Effector memory CD8-positive, alpha-beta T cell (primary cell): Measurements from ENCODE around the gene PGA3.
"Not testable (repeated sequence)": the region's sequence is repeated elsewhere in the genome, so short reads cannot be mapped to it uniquely, and the experiment has no call there.

Experiments used
- ATAC-seq: fragments of 150-1000 bp; cut with Tn5 transposase; replicated peaks from 2 replicates; pipeline ENCODE4 v1.10.0; 2021; ENCODE audit warnings: mild to moderate bottlenecking, moderate library complexity
- DNase-seq, 3 experiments: peaks; one replicate each; pipeline ENCODE4 v3.0.0; 2021
- H3K27ac Mint-ChIP-seq, 2 donors: one replicate each; pipeline ENCODE4 v1.8.0; 2022; ENCODE audit warnings: mild to moderate bottlenecking in 2 of 2, mixed read lengths in 2 of 2, moderate library complexity in 2 of 2
- H3K27me3 Mint-ChIP-seq, 2 donors: one replicate each; pipeline ENCODE4 v1.8.0; 2022; ENCODE audit warnings: mixed read lengths in 2 of 2
- H3K36me3 Mint-ChIP-seq: one replicate; pipeline ENCODE4 v1.8.0; 2022; ENCODE audit warnings: mild to moderate bottlenecking, moderate library complexity, mixed read lengths; ENCODE audit not compliant: insufficient read depth
- H3K4me1 Mint-ChIP-seq, 2 donors: one replicate each; pipeline ENCODE4 v1.8.0; 2022; ENCODE audit warnings: low read depth in 2 of 2, mixed read lengths in 2 of 2
- H3K4me3 Mint-ChIP-seq, 2 donors: one replicate each; pipeline ENCODE4 v1.8.0; 2022; ENCODE audit warnings: mild to moderate bottlenecking in 2 of 2, mixed read lengths in 2 of 2, moderate library complexity in 2 of 2
- H3K9me3 Mint-ChIP-seq, 2 donors: one replicate each; pipeline ENCODE4 v1.8.0; 2022; ENCODE audit warnings: mixed read lengths in 2 of 2
- total RNA-seq, 9 experiments: gene quantifications; one replicate each; lab custom pipeline; 2026; lab: John Stamatoyannopoulos, UW

Gene PGA3
- total RNA-seq = 0 reads per million in 9 experiments

DNA sequence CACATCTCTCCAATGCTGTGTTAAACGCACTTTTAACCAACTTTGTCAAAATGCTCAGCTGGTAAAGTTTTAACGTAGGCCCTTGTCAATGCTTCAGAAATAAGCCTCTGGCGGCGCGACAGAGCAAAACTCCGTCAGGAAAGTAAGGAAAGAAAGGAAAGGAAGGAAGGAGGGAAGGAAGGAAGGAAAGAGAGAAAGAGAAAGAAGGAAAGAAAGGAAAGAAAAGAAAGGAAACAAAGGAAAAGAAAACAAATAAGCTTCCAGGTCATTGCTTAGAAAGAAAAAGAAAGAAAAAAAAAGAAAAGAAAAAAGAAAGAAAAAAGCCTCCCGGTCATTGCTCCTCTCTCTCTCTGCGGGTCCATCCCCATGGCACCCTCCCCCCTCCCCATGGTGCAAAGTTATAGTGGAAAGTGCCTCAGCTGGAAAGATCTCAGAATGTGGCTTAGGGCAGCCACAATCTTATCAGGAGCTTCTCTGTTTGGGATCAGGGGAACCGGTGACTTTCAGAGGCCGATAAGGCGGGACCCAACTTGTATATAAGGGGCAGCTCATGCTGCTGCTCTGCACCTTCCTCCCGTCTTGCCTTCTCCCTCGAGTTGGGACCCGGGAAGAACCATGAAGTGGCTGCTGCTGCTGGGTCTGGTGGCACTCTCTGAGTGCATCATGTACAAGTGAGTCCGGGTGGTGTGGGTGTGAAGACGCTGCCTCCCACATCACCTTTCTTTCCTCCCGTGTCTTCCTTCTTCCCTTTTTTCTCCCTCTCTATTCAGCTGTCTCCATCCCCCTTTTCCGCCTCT lies at the start of gene PGA3:
PGA3 (plus strand) TSS at position 566 of the 797 bp plus-strand sequence; CDS start at position 616, 50 bp downstream.
- H3K9me3 Mint-ChIP-seq, H3K36me3 Mint-ChIP-seq, ATAC-seq, H3K4me1 Mint-ChIP-seq, H3K27ac Mint-ChIP-seq, DNase-seq: not testable (repeated sequence)
- Mint-ChIP-seq H3K27me3 (peaks cover 35 to 59% of the 10 kb centered on the region in 2 donors), H3K4me3 (peak within 1 kb of the TSS in 1 of 2 donors; percentile 5)

DNA sequence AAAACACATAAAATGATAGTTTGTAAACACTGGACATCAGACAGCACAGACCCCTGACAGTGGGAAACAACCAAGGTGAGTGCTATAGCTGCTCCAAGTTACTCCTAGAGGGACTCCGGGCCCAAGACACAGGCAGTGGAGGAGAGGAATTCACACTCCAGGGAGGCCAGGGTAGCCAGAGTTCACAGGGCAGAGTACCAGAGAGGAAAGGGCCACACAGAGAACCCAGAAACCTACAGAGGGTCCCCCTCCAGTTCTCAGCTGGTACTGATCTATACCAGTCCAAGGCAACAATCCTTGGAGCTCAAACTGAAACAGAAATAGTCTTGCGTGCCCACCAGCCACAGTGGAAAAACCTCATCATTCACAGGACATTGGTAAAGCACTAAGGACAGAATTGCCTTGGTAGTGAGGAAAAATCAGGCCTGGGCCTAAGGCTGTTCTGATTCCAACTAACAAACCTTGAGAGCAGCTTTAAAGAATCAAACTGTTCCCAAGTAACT lies 49.7 kb upstream of the PGA3 start:
- H3K4me1 Mint-ChIP-seq = peaks cover 7 to 13% of the 10 kb centered on the region in 2 donors
- no peak overlapping the region for H3K27ac Mint-ChIP-seq
- H3K4me3 Mint-ChIP-seq = no peak overlapping the region
- DNase-seq = no peak
- no peak for ATAC-seq
- peaks cover 6 to 14% of the 10 kb centered on the region in 2 donors for H3K9me3 Mint-ChIP-seq
- no peaks in the 10 kb centered on the region for H3K27me3 Mint-ChIP-seq
- no peaks in the 10 kb centered on the region for H3K36me3 Mint-ChIP-seq

DNA sequence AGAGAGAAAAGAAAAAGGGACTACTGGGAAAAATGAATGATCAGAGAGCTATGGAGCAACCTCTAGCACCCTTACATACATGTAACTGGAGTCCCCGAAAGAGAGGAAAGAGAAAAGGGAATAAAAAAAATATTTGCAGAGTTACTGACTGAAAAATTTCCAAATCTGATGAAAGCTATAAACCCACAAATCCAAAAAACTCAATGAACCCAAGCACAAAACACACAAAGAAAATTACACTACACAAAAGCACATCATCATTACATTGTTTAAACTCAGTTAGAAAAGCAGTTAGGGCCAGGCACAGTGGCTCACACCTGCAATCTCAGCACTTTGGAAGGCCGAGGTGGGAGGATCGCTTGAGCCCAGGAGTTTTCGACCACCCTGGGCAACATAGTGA lies 48.8 kb upstream of the PGA3 start:
- no peak overlapping the region for H3K4me3 Mint-ChIP-seq
- ATAC-seq (no peak), DNase-seq (no peak)
- no peak overlapping the region for H3K27ac Mint-ChIP-seq
- peaks cover 6 to 14% of the 10 kb centered on the region in 2 donors for H3K9me3 Mint-ChIP-seq
- H3K4me1 Mint-ChIP-seq = peaks cover 9 to 16% of the 10 kb centered on the region in 2 donors
- H3K27me3 Mint-ChIP-seq = no peaks in the 10 kb centered on the region
- H3K36me3 Mint-ChIP-seq = no peaks in the 10 kb centered on the region

DNA sequence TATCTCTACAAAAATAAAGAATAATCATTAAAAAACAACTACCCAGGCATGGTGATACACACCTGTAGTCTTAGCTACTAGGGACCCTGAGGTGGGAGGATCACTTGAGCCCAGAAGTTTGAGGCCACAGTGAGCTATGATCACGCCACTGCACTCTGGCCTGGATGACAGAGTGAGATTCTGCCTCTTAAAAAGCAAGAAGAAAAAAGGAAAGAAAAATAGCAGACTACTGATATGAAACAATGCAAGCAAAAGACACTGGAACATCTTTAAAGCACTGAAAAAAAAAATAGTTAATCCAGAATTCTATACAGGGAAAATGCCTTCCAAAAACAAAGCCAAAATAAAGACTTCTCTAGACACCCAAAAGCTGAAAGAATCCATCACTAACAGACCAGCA lies 48.0 kb upstream of the PGA3 start:
- no peak overlapping the region for H3K27ac Mint-ChIP-seq
- no peaks in the 10 kb centered on the region for H3K27me3 Mint-ChIP-seq
- peaks cover 5% of the 10 kb centered on the region for H3K36me3 Mint-ChIP-seq
- ATAC-seq (no peak), DNase-seq (no peak)
- H3K4me3 Mint-ChIP-seq = no peak overlapping the region
- peaks cover 7 to 17% of the 10 kb centered on the region in 2 donors for H3K4me1 Mint-ChIP-seq
- peaks cover 6 to 14% of the 10 kb centered on the region in 2 donors for H3K9me3 Mint-ChIP-seq

DNA sequence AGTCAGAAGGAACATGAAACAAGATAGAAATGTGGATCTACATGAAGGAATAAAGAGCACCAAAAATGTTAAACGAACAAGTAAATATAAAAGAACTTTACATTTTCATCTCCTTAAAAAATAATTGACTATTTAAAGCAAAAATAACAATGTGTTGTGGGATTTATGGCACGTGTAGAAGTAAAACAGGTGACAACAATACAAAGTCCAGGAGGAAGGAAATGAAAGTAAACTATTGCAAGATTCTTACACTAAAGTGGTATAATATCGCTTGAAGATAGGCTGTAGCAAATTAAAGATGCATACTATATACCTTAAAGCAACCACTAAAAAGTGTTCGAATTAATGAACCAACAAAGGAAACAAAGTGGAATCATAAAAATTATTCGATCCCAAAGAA lies 47.6 kb upstream of the PGA3 start:
- peaks cover 11 to 18% of the 10 kb centered on the region in 2 donors for H3K4me1 Mint-ChIP-seq
- H3K9me3 Mint-ChIP-seq = peaks cover 6 to 14% of the 10 kb centered on the region in 2 donors
- H3K36me3 Mint-ChIP-seq = peaks cover 9% of the 10 kb centered on the region
- H3K27ac Mint-ChIP-seq = no peak overlapping the region
- no peak overlapping the region for H3K4me3 Mint-ChIP-seq
- no peak for ATAC-seq
- H3K27me3 Mint-ChIP-seq = no peaks in the 10 kb centered on the region
- no peak for DNase-seq

DNA sequence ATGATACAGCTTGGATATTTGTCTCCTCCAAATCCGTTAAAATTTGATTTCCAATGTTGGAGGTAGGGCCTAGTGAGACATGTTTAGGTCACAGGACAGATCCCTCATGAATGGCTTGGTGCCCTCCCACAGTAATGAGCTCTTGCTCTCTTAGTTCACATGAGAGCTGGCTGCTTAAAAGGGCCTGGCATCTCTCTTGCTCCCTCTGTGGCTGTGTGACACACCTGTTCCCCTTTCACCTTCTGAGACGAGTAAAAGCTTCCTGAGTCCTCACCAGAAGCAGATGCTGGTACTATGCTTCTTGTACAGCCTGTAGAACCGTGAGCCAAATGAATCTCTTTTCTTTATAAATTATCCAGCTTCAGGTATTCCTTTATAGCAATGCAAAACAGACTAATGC lies 45.6 kb upstream of the PGA3 start:
- peaks cover 6 to 14% of the 10 kb centered on the region in 2 donors for H3K9me3 Mint-ChIP-seq
- H3K4me1 Mint-ChIP-seq = peaks cover 18 to 26% of the 10 kb centered on the region in 2 donors
- no peak overlapping the region for H3K4me3 Mint-ChIP-seq
- no peaks in the 10 kb centered on the region for H3K27me3 Mint-ChIP-seq
- peak overlapping the region in 1 of 2 donors; percentile 8 for H3K27ac Mint-ChIP-seq
- ATAC-seq (no peak), DNase-seq (no peak)
- peaks cover 20% of the 10 kb centered on the region for H3K36me3 Mint-ChIP-seq

DNA sequence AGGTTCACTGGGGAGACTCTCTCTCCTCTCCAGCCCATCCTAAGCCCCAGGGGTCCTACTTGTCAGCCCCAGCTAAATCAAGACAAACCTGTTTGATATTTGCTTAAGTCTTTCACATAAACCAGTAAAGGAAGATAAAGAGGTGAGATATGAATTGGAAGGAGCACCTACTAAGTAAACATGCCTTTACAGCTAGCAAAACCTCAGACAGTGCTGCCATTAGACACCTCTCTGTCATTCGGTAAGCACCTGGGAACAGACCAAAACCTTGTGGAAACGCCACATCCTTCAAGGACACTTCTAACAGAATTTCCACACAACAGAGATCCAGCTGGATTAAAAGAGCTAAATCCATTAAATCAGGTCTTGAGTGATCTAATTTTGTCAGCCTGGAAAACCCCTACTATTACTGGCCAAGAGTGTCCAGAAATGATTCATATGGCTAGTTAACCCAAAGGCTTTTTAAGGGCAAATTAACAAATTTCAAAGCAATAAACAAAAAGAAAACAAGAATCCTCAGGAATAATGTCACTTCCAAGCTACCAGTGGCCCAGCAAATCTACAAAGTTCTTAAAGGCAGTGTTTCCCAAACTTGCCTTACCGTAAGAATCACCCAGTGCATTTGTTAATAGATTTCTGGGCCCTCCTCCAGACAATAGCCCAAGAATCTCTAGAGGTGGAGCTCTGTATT lies 44.5 kb upstream of the PGA3 start:
- H3K36me3 Mint-ChIP-seq = peaks cover 20% of the 10 kb centered on the region
- H3K4me1 Mint-ChIP-seq = peaks cover 18 to 26% of the 10 kb centered on the region in 2 donors
- DNase-seq (no peak), ATAC-seq (no peak)
- H3K9me3 Mint-ChIP-seq = peaks cover 6 to 14% of the 10 kb centered on the region in 2 donors
- H3K4me3 Mint-ChIP-seq = no peak overlapping the region
- no peak overlapping the region for H3K27ac Mint-ChIP-seq
- no peaks in the 10 kb centered on the region for H3K27me3 Mint-ChIP-seq

DNA sequence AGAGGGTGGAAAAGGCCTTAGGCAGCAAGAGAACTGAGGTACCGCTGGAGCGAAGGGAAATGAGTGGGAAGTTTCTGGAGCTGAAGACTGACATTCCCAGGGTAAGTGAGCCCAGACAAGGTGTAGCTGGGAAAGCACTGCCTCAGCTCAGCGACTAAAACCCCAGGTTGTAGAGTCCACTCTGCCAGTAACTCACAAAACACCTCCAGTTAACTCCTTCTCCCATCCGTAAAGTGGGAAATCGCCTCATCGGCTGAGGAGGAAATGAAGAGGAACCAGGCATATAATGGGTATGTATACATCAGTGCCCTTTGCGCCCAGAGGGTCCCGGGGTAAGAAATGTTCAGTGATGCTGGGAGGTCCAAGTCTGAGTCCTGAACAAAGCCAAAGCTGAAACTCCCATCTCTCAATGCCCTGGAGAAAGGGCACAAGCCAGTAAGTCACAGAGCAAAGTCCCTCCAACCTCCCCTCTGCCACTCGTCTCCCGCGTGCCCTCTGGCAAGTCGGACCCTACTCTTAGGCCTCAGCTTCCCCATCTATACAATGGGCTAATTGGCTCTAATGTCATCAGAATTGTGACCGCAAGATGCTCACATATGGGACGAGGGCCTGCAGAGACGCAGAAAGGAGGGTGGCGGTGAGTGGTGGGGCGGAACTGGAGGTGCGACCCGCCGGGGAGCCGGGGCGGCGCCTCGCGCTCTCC lies 42.7 kb upstream of the PGA3 start:
- H3K27ac Mint-ChIP-seq = peak overlapping the region; percentile 93 to 94

DNA sequence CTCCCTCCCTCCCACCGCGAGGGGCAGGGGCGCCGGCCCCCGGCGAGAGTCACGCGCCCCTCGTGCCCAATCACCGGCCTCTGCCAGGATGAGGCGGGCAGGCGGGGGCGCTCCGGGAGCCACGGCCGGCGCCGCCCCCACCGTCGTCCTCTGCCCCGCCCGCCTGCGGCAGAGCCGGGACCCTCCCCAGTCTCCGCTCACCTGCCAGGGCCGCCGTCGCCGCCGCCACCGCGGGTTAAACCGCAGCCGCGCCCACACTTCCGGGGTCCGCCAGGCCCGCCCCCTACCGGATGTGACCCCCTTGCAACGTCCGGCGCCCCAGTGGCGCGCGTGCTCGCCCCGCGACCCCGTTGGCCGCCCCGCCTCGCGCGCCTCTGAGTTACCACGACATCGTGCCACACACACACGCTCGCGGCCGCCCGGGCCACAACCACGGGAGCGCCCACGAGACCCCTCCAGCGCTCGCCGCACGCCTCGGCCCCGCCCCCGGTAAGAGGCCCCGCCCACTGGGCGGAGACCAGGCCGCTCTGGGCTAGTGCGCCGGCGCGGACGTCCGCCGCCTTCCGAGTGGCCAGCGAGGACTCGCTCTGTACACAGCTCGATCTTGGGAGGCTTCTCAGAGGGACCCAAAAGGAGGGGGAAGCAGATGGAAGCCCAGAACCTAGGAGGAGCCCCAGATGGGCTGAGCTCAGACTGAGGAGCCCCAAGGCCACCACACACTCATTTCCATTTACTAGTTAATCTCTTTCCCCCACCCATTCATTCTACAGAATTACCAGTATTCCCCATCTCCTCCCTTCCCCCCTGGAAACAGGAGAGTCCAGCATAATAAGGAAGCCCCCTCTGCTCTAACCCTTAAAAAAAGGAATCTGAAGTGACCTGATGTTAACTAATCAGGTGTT lies 41.9 kb upstream of the PGA3 start, which contains the start of gene VPS37C:
VPS37C (minus strand) TSS at position 237 of the 902 bp plus-strand sequence. CDS start 22,597 bp downstream, outside the sequence.
- ATAC-seq = peak; percentile 77
- peaks cover 20% of the 10 kb centered on the region for H3K36me3 Mint-ChIP-seq
- peak; percentile 94 to 96 (median 95) for DNase-seq
- H3K27ac Mint-ChIP-seq = peak within 1 kb of the TSS; percentile 93 to 94
- H3K27me3 Mint-ChIP-seq = no peaks in the 10 kb centered on the region
- H3K4me3 Mint-ChIP-seq = peak within 1 kb of the TSS; percentile 86 to 89
- H3K9me3 Mint-ChIP-seq = no peaks in the 10 kb centered on the region
- H3K4me1 Mint-ChIP-seq = peaks cover 23 to 26% of the 10 kb centered on the region in 2 donors

More for the DNA sequence above, 42.7 kb upstream of the PGA3 start:
- Mint-ChIP-seq H3K36me3 (peaks cover 20% of the 10 kb centered on the region), H3K27me3 (no peaks in the 10 kb centered on the region), H3K4me3 (peak overlapping the region; percentile 86 to 89), H3K9me3 (no peaks in the 10 kb centered on the region), H3K4me1 (peaks cover 23 to 26% of the 10 kb centered on the region in 2 donors)
- no peak for ATAC-seq
- no peak for DNase-seq

DNA sequence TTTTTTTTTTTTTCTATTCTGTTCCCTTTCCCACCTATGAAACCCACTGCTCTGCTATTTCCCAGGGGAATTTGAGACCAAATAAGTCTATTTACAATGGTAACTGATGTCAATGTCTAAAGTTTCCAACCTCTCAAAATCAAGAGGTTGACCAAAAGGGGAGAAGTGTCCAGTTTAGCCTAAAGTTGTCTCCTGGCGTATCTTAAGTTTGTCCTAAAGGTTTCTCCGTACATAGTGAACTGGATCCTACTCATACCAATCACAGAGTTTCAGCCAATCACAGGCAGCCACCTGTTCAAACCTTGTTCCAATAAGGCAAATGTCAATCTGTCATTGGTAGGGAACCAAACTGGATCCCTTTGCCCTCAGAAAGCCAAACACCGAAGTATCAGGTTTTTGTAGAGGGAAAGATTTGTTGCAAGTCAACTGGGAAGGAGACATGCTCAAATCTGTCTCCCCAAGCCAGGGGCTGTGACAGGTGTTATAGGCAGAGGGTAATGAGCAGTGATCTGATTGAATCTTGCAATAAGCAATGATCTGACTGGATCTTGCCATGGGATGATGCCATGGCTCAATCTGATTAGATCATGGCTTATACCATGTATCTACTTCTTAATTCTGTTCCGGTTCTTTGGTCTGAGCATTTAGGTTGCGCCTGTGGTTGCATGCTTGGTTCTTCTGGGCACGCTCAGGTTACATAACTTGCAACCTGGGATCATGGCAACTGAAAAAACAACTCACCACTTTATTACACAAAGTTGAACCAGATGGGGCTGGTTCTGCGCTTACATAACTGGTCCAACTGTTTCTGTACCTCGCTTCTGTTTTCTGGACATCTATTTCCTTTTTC lies 41.0 kb upstream of the PGA3 start:
- Mint-ChIP-seq H3K27ac (peak overlapping the region; percentile 93 to 94), H3K27me3 (no peaks in the 10 kb centered on the region), H3K9me3 (no peaks in the 10 kb centered on the region), H3K36me3 (peaks cover 20% of the 10 kb centered on the region), H3K4me1 (peaks cover 23 to 26% of the 10 kb centered on the region in 2 donors), H3K4me3 (peak overlapping the region; percentile 86 to 89)
- DNase-seq = no peak
- no peak for ATAC-seq

DNA sequence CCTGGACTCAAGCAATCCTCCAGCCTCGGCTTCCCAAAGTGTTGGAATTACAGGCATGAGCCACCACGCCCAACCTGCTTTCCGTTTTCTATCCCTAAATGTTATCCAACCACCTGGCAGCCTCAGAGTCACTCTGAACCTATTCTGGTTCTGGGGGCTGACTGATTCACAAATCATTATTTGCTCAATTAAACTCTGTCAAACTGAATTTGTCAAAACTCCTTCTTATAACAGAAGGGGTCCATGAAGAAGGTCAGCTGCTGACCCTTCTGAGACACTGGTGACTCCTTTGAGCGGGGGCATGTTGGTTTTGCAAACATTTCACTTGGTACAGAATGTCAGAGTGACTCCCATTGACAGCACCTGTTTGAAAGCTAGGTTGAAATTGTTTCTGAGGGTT lies 40.3 kb upstream of the PGA3 start:
- ATAC-seq (no peak), DNase-seq (no peak)
- Mint-ChIP-seq H3K4me1 (peaks cover 23 to 26% of the 10 kb centered on the region in 2 donors), H3K27ac (no peak overlapping the region), H3K9me3 (no peaks in the 10 kb centered on the region), H3K4me3 (no peak overlapping the region), H3K36me3 (peaks cover 20% of the 10 kb centered on the region), H3K27me3 (no peaks in the 10 kb centered on the region)
